Spleen (tissue), 11 donors: ENCODE data around the gene CPD. TPM values are rescaled to one million over a fixed set of nuclear protein-coding genes. Genes with fewer than 3 reads are reported as not detected.

Experiments
- DNase-seq: peaks from one replicate; pipeline ENCODE4 v3.0.0-alpha.2; 2020
- H3K27ac ChIP-seq, 8 donors: fragments of 200-600 bp; sonication (generic) in 7 of 8; 1 replicate in 4 of 8; 2 replicates in 4 of 8; pipeline versions ENCODE4 v1.5.0 to v1.8.0; 2016 to 2021; ENCODE audit warnings: inconsistent platforms in 4 of 8, mild to moderate bottlenecking in 4 of 8, moderate library complexity in 1 of 8
- H3K27me3 ChIP-seq, 7 donors: fragments of 200-600 bp; sonication (generic) in 6 of 7; replicated peaks in 1 of 7; 1 replicate in 4 of 7; 2 replicates in 3 of 7; pipeline versions ENCODE4 v1.5.0 to v1.8.0; 2016 to 2021; ENCODE audit warnings: inconsistent platforms in 3 of 7, mild to moderate bottlenecking in 1 of 7
- H3K36me3 ChIP-seq, 6 donors: fragments of 200-600 bp; sonication (generic) in 5 of 6; 1 replicate in 4 of 6; 2 replicates in 2 of 6; pipeline versions ENCODE4 v1.5.0 to v1.8.0; 2016 to 2021; ENCODE audit warnings: inconsistent platforms in 2 of 6
- H3K4me1 ChIP-seq, 6 donors: fragments of 200-600 bp; sonication (generic) in 5 of 6; 1 replicate in 3 of 6; 2 replicates in 3 of 6; pipeline versions ENCODE4 v1.5.0 to v1.8.0; 2016 to 2021; ENCODE audit warnings: inconsistent platforms in 3 of 6
- H3K4me3 ChIP-seq, 8 donors: fragments of 200-600 bp; sonication (generic) in 7 of 8; 1 replicate in 4 of 8; 2 replicates in 4 of 8; pipeline versions ENCODE4 v1.5.0 to v1.8.0; 2016 to 2021; ENCODE audit warnings: inconsistent platforms in 4 of 8, mild to moderate bottlenecking in 4 of 8, moderate library complexity in 2 of 8
- H3K9me3 ChIP-seq, 8 donors: fragments of 200-600 bp; sonication (generic) in 7 of 8; 1 replicate in 4 of 8; 2 replicates in 4 of 8; pipeline versions ENCODE4 v1.5.0 to v1.8.0; 2016 to 2021; ENCODE audit warnings: inconsistent platforms in 4 of 8
- POLR2A ChIP-seq, 3 donors: fragments of 450-650 bp; IDR thresholded peaks; one replicate each; pipeline ENCODE4 v1.5.1; 2017; ENCODE audit warnings: antibody characterized with exemption in 3 of 3, mild to moderate bottlenecking in 1 of 3
- POLR2AphosphoS5 ChIP-seq, 3 donors: sonication (generic); formaldehyde crosslinking; IDR thresholded peaks; one replicate each; pipeline ENCODE4 v1.5.1; 2017; ENCODE audit warnings: antibody characterized with exemption in 3 of 3
- WGBS, 5 donors: extraction: QIAGEN DNeasy Blood & Tissue Kit in 3 of 5; methylation state at CpG; one replicate each; pipeline versions ENCODE4 v1.1.5 to v1.1.7; 2013 to 2018; 5-methylcytosine and 5-hydroxymethylcytosine counted together
- intact Hi-C: fragments of 100-400 bp; cut with DNase I; formaldehyde crosslinking; loops from one replicate; pipeline ENCODE4 v1.15.0; 2023; ENCODE audit warnings: low total_unique reads
- polyA plus RNA-seq, 3 donors: library from polyadenylated mRNA; stranded (reverse); fragments of 200-250 nt; gene quantifications; one replicate each; pipeline ENCODE4 v1.2.1, GENCODE V29; 2013
- total RNA-seq, 7 donors: library from RNA; depleted of rRNA in 3 of 7; stranded (reverse); fragments of >200 nt in 3 of 7; fragmentation: NEBNext Ultra II Directional in 4 of 7; extraction: Animal tissue kit (Norgen Biotek cat#: 25700) in 4 of 7; gene quantifications; one replicate each; pipeline versions ENCODE4 v1.1.0 to v1.2.1, GENCODE V29; 2016 to 2021
- TF ChIP-seq, protein P1 (sequence below), 11 experiments: fragments of 200-600 bp in 7 of 11; fragments of 450-650 bp in 4 of 11; sonication (generic) in 4 of 11; IDR thresholded peaks in 8 of 11; conservative IDR thresholded peaks in 3 of 11; 1 replicate in 7 of 11; 2 replicates in 4 of 11; pipeline versions ENCODE4 v1.4.0 to v1.8.0; 2016 to 2021; ENCODE audit warnings: antibody characterized with exemption in 11 of 11, inconsistent platforms in 4 of 11, mild to moderate bottlenecking in 1 of 11
- donor health status: healthy with polysubstance abuse.
- donor health status: DM: no; HTN: no; CAD: no; lungs with moderate emphysema.
- donor health status: DM: no; HTN: no; CAD: no.
- donor health status: Bipolar disorder and iron deficiency.
- donor health status: healthy.
- donor health status: DM: no; HTN: no; CAD: no.
- donor health status: DM: yes; HTN: yes; CAD: no.

The CPD gene
- total and polyA plus RNA-seq, 10 donors = 1.6 to 83.8 (median 39.6) TPM

DNA sequence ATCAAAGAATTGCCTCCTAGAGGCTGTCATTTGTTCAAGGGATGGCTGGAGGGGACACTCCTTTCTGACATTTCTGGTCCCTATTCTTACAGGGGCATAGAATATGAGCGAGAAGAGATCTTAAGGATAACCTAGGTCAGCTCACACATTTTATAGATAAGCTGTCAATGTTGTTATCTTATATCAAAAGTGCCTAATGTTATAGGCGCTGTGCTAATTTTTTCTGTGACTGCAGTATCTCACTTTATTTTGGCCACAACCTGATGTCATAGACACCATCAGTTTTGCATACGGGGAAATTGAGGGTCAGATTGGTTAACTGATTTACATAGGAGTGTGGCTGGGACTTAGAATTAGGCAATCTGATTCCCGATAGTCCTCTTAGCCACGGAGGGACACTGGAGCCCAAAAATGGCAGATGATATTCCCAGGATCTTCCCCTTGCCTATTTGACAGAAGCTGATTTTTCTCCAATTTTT is 1.2 kb downstream of the CPD start:
- Histone ChIP-seq H3K36me3 (peaks cover 0 to 2% (median 0%) of the 10 kb centered on the region in 6 donors), H3K27ac (peak overlapping the region in 7 of 8 donors; percentile 89 to 94 (median 91)), H3K9me3 (no peaks in the 10 kb centered on the region), H3K27me3 (peaks cover 0 to 13% (median 0%) of the 10 kb centered on the region in 7 donors), H3K4me3 (peak overlapping the region; percentile 67 to 93 (median 82)), H3K4me1 (peaks cover 22 to 80% (median 56%) of the 10 kb centered on the region in 6 donors)
- no peak for TF ChIP-seq POLR2AphosphoS5 (IDR thresholded peaks at IDR 0.05)
- TF ChIP-seq, protein P1, sequence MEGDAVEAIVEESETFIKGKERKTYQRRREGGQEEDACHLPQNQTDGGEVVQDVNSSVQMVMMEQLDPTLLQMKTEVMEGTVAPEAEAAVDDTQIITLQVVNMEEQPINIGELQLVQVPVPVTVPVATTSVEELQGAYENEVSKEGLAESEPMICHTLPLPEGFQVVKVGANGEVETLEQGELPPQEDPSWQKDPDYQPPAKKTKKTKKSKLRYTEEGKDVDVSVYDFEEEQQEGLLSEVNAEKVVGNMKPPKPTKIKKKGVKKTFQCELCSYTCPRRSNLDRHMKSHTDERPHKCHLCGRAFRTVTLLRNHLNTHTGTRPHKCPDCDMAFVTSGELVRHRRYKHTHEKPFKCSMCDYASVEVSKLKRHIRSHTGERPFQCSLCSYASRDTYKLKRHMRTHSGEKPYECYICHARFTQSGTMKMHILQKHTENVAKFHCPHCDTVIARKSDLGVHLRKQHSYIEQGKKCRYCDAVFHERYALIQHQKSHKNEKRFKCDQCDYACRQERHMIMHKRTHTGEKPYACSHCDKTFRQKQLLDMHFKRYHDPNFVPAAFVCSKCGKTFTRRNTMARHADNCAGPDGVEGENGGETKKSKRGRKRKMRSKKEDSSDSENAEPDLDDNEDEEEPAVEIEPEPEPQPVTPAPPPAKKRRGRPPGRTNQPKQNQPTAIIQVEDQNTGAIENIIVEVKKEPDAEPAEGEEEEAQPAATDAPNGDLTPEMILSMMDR (IDR thresholded peaks at IDR 0.05 in 8 of 11, conservative IDR thresholded peaks at IDR 0.05 in 3 of 11) = no peak
- no peak for TF ChIP-seq POLR2A (IDR thresholded peaks at IDR 0.05)
- 17 to 32% (median 19%) methylated on average over 5 of the region's 5 CpGs for WGBS, 5 donors
- intact Hi-C loops = no loop called here
- DNase-seq = no peak

DNA sequence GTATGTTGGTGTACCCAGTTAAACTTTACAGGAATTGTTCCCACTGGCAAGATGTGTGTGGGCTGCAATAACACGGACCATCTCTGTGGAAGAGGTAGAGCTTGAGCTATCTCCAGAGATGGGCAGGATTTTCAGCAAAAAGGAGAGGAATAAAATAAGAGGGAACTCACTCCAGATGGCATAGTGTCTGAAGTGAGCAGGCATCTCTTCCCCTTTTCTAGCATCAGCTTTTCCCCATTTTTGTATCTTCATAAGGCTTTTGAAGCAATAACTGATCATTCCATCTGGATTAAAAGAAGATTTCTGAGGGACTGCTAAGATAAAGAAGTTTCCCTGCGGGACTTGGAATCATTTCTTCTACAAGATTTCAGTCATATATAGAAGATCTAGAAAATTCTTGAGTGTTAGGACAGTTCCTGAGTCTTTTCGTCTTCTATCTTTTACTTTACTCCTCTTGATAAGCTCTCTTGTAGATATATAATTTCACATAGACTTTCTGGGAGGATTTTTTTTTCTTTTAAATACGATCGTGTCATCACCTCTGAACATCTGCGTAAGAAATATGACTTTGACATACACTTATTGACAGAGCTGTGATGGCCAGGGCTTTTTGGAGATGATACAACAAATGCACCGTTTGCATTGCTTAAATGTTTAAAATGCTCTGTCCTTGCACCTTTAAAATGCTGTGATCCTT is 2.1 kb downstream of the CPD start:
- Histone ChIP-seq H3K4me1 (peaks cover 22 to 80% (median 56%) of the 10 kb centered on the region in 6 donors), H3K4me3 (peak overlapping the region in 6 of 8 donors; percentile 67 to 93 (median 85)), H3K36me3 (peaks cover 0 to 10% (median 5%) of the 10 kb centered on the region in 6 donors), H3K27me3 (peaks cover 0 to 13% (median 0%) of the 10 kb centered on the region in 7 donors), H3K27ac (peak overlapping the region in 4 of 8 donors; percentile 90 to 94 (median 92)), H3K9me3 (no peaks in the 10 kb centered on the region)
- intact Hi-C loops = no loop called here
- TF ChIP-seq, protein P1 (IDR thresholded peaks at IDR 0.05 in 8 of 11, conservative IDR thresholded peaks at IDR 0.05 in 3 of 11) = no peak
- TF ChIP-seq POLR2AphosphoS5 (IDR thresholded peaks at IDR 0.05) = no peak
- TF ChIP-seq POLR2A (IDR thresholded peaks at IDR 0.05) = no peak
- WGBS, 5 donors = 68 to 83% (median 73%) methylated on average over 7 of the region's 7 CpGs
- DNase-seq = no peak

DNA sequence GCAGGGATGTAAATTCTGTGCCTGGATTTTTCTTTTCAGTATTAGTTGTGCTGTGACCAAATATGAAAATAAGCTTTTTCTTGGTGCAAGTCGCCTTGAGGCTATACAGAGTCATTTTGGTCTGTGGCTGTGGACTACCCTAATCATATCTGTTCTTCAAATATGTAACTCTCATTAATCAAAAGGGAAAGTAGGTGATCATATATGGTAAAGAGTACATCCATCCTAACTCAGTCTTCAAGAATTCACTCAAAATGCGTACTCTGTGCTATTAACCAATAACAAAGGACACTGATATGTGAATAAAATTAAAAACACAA is 2.6 kb downstream of the CPD start:
- peaks cover 22 to 76% (median 54%) of the 10 kb centered on the region in 6 donors for H3K4me1 ChIP-seq
- H3K36me3 ChIP-seq = peaks cover 0 to 15% (median 9%) of the 10 kb centered on the region in 6 donors
- intact Hi-C loops = no loop called here
- 81 to 90% (median 83%) methylated on average over 2 of the region's 2 CpGs for WGBS, 5 donors
- H3K27me3 ChIP-seq = peaks cover 0 to 13% (median 0%) of the 10 kb centered on the region in 7 donors
- peak overlapping the region in 1 of 8 donors; percentile 94 for H3K27ac ChIP-seq
- TF ChIP-seq POLR2AphosphoS5 (IDR thresholded peaks at IDR 0.05) = no peak
- TF ChIP-seq POLR2A (IDR thresholded peaks at IDR 0.05) = no peak
- TF ChIP-seq, protein P1 (IDR thresholded peaks at IDR 0.05 in 8 of 11, conservative IDR thresholded peaks at IDR 0.05 in 3 of 11) = no peak
- H3K9me3 ChIP-seq = no peaks in the 10 kb centered on the region
- H3K4me3 ChIP-seq = peak overlapping the region in 4 of 8 donors; percentile 74 to 93 (median 85)
- no peak for DNase-seq

DNA sequence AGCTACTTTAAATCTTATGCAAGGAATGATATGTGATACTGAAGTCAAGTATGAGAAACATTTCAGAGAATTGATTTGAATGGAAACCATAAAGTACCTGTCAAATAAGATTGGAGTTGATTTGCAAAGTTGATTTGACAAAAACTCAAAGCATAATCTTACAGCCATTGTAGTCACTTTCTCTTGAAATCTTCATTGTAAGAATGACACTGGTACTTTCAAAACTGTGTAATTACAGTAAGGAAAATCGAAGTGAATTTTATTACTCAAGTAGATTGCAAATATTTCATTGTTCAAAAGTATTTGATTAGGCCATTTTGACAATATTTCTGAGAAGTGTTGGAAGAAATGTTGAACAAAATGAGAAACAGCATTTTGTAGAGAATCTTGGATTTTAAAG is 3.6 kb downstream of the CPD start:
- H3K36me3 ChIP-seq = peaks cover 0 to 26% (median 12%) of the 10 kb centered on the region in 6 donors
- DNase-seq = no peak
- TF ChIP-seq POLR2A (IDR thresholded peaks at IDR 0.05) (no peak), POLR2AphosphoS5 (IDR thresholded peaks at IDR 0.05) (no peak)
- H3K4me3 ChIP-seq = no peak overlapping the region
- 82 to 96% (median 90%) methylated on average over 1 of the region's 1 CpG for WGBS, 5 donors
- H3K4me1 ChIP-seq = peaks cover 22 to 66% (median 48%) of the 10 kb centered on the region in 6 donors
- no peak overlapping the region for H3K27ac ChIP-seq
- peaks cover 0 to 10% (median 0%) of the 10 kb centered on the region in 7 donors for H3K27me3 ChIP-seq
- intact Hi-C loops = no loop called here
- H3K9me3 ChIP-seq = no peaks in the 10 kb centered on the region
